CD8-positive, alpha-beta memory T cell (primary cell): ENCODE results near the gene UGT1A5. TPM values are rescaled to one million over a fixed set of nuclear protein-coding genes. Genes with fewer than 3 reads are reported as not detected.

Source experiments
- CTCF ChIA-PET: fragments of 350-600 bp; sonication (Branson Sonifier 250); formaldehyde crosslinking; loops from one replicate; lab custom pipeline; 2021; ENCODE audit warnings: antibody characterized with exemption; lab: Charles Lee
- POLR2A ChIA-PET: fragments of 350-600 bp; sonication (Branson Sonifier 250); formaldehyde crosslinking; loops from one replicate; lab custom pipeline; 2021; ENCODE audit warnings: antibody characterized with exemption; lab: Charles Lee
- DNase-seq, 5 donors: peaks; one replicate each; pipeline versions ENCODE4 v3.0.0 to v3.0.0-alpha.2; 2020 to 2022; ENCODE audit warnings: mixed read lengths in 1 of 5
- H3K27ac ChIP-seq: one replicate; pipeline ENCODE4 v1.7.0; 2013; ENCODE audit warnings: low read depth, mild to moderate bottlenecking, low read length, moderate library complexity
- H3K27me3 ChIP-seq: 2 replicates; pipeline ENCODE4 v1.7.0; 2013; ENCODE audit warnings: low read length, mild to moderate bottlenecking; ENCODE audit not compliant: insufficient read depth, poor library complexity, severe bottlenecking
- H3K36me3 ChIP-seq: 2 replicates; pipeline ENCODE4 v1.7.0; 2013; ENCODE audit warnings: mild to moderate bottlenecking, low read length, moderate library complexity; ENCODE audit not compliant: insufficient read depth
- H3K4me1 ChIP-seq: 2 replicates; pipeline ENCODE4 v1.7.0; 2013; ENCODE audit warnings: mild to moderate bottlenecking, low read length, moderate library complexity; ENCODE audit not compliant: insufficient read depth
- H3K4me3 ChIP-seq: 2 replicates; pipeline ENCODE4 v1.7.0; 2013; ENCODE audit warnings: mild to moderate bottlenecking, low read length
- H3K9me3 ChIP-seq: 2 replicates; pipeline ENCODE4 v1.7.0; 2013; ENCODE audit warnings: mild to moderate bottlenecking, low read length
- H3K27ac Mint-ChIP-seq, 8 donors: one replicate each; pipeline ENCODE4 v1.8.0; 2020 to 2021; ENCODE audit warnings: mixed read lengths in 8 of 8, mild to moderate bottlenecking in 6 of 8, inconsistent platforms in 3 of 8, moderate library complexity in 3 of 8
- H3K27me3 Mint-ChIP-seq, 2 donors: one replicate each; pipeline ENCODE4 v1.8.0; 2020 to 2021; ENCODE audit warnings: mixed read lengths in 2 of 2, mild to moderate bottlenecking in 1 of 2, moderate library complexity in 1 of 2
- H3K36me3 Mint-ChIP-seq, 3 donors: one replicate each; pipeline ENCODE4 v1.8.0; 2020 to 2021; ENCODE audit warnings: mixed read lengths in 3 of 3, inconsistent platforms in 1 of 3, mild to moderate bottlenecking in 1 of 3
- H3K4me1 Mint-ChIP-seq, 3 donors: one replicate each; pipeline ENCODE4 v1.8.0; 2020 to 2021; ENCODE audit warnings: mixed read lengths in 3 of 3, inconsistent platforms in 1 of 3, mild to moderate bottlenecking in 1 of 3
- H3K4me3 Mint-ChIP-seq, 7 donors: one replicate each; pipeline ENCODE4 v1.8.0; 2020 to 2021; ENCODE audit warnings: mixed read lengths in 7 of 7, mild to moderate bottlenecking in 6 of 7, moderate library complexity in 4 of 7, inconsistent platforms in 2 of 7
- H3K9me3 Mint-ChIP-seq, 5 donors: one replicate each; pipeline ENCODE4 v1.8.0; 2020 to 2022; ENCODE audit warnings: mixed read lengths in 5 of 5, mild to moderate bottlenecking in 3 of 5, moderate library complexity in 2 of 5, inconsistent platforms in 1 of 5
- polyA plus RNA-seq: library from polyadenylated mRNA; unstranded; fragments of 300-500 nt; fragmentation: Illumina TruSeq; gene quantifications from one replicate; pipeline ENCODE4 v1.2.3, GENCODE V29; 2021
- total RNA-seq, 2 experiments: library from RNA; stranded (reverse); gene quantifications; one replicate each; pipeline ENCODE4 v1.2.3, GENCODE V29; 2021

UGT1A5 gene
- total and polyA plus RNA-seq, 3 experiments from 2014 or later: not detected

DNA sequence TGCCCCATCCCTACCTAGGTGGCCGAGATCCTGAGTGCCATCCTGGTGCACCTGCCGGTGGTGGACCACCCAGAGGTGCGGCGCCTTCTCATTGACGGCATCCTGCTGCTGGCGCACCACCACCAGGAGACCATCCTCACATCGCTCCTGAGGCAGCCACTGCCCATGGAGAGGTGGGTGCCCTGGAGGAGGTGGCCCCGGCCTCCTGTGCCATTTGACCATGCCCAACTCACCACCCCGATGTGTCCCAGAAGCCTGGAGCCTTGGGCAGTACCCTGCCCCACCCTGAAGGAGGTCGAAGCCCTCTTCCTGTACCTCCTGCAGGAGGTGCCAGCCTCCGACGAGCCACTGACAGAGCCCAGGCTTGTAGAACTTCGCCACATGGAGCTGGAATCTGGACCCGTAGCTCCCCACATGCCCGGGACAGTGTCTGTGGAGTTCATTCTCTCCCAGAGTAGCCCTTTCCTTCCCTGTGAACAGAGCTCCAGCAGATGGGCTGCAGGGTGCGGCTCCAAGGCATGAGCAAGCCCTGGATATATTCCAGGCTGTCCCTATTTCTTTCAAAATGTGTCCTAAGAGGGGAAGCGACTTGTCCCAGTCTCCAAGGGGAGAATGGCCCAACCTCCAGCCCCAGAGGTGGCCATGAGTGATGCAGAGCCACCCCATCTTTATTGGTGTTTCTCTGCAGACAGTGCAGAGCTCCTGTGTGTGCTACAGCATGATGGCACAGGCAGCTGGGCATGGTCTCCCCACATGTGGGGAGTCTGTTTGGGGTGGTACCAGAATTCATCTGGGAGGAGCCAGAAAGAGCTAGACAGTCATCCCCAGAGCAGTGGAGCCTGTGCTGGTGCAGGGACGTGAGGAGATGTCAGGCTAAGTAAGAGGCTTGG is 107.4 kb downstream of the UGT1A5 start:
- H3K27me3 ChIP-seq: no peaks in the 10 kb centered on the region
- Mint-ChIP-seq H3K27me3 (peaks cover 3 to 32% of the 10 kb centered on the region in 2 donors), H3K4me3 (no peak overlapping the region), H3K36me3 (no peaks in the 10 kb centered on the region), H3K9me3 (no peaks in the 10 kb centered on the region), H3K27ac (no peak overlapping the region), H3K4me1 (no peaks in the 10 kb centered on the region)
- H3K4me3 ChIP-seq: no peak overlapping the region
- ChIA-PET CTCF (no interaction called here), POLR2A (no interaction called here)
- DNase-seq: peak in 1 of 5 donors; percentile 37
- H3K9me3 ChIP-seq: no peaks in the 10 kb centered on the region
- H3K27ac ChIP-seq: no peak overlapping the region
- no peaks in the 10 kb centered on the region for H3K4me1 ChIP-seq
- H3K36me3 ChIP-seq: no peaks in the 10 kb centered on the region

GRCh38 chr2:233820774-233821105 is 108.0 kb downstream of the UGT1A5 start:
- Mint-ChIP-seq H3K4me1 (no peaks in the 10 kb centered on the region), H3K9me3 (peaks cover 0 to 2% (median 0%) of the 10 kb centered on the region in 5 donors), H3K27ac (no peak overlapping the region), H3K36me3 (no peaks in the 10 kb centered on the region), H3K27me3 (peaks cover 3 to 37% of the 10 kb centered on the region in 2 donors), H3K4me3 (no peak overlapping the region)
- Histone ChIP-seq H3K4me3 (no peak overlapping the region), H3K4me1 (no peaks in the 10 kb centered on the region), H3K36me3 (no peaks in the 10 kb centered on the region), H3K27ac (no peak overlapping the region), H3K27me3 (no peaks in the 10 kb centered on the region), H3K9me3 (no peaks in the 10 kb centered on the region)
- ChIA-PET POLR2A (no interaction called here), CTCF (no interaction called here)
- no peak for DNase-seq

DNA sequence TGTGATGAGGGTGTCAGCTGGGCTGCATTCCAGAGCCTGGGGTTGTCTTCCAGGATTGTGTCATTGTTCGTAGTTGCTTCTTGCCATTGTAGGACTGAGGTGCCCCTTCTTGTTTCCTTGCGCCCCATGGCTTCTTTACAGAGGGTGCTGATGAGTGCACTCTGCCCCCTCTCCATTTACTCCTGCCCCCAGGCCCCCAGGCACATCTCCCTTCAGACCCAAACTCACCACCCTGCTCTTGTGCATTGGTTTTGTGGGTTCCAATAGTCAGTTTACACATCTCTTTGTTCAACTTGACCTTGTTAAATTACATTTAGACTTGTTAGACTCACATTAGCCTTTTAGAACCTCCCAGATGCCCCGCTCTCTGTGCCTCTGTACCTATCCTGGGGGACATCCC is 108.5 kb downstream of the UGT1A5 start:
- Histone ChIP-seq H3K4me1 (no peaks in the 10 kb centered on the region), H3K36me3 (no peaks in the 10 kb centered on the region), H3K27me3 (no peaks in the 10 kb centered on the region), H3K9me3 (no peaks in the 10 kb centered on the region), H3K4me3 (no peak overlapping the region), H3K27ac (no peak overlapping the region)
- Mint-ChIP-seq H3K27me3 (peaks cover 4 to 35% of the 10 kb centered on the region in 2 donors), H3K27ac (no peak overlapping the region), H3K4me1 (no peaks in the 10 kb centered on the region), H3K9me3 (peaks cover 0 to 2% (median 0%) of the 10 kb centered on the region in 5 donors), H3K4me3 (no peak overlapping the region), H3K36me3 (no peaks in the 10 kb centered on the region)
- ChIA-PET CTCF (no interaction called here), POLR2A (no interaction called here)
- peak in 1 of 5 donors; percentile 18 for DNase-seq

DNA sequence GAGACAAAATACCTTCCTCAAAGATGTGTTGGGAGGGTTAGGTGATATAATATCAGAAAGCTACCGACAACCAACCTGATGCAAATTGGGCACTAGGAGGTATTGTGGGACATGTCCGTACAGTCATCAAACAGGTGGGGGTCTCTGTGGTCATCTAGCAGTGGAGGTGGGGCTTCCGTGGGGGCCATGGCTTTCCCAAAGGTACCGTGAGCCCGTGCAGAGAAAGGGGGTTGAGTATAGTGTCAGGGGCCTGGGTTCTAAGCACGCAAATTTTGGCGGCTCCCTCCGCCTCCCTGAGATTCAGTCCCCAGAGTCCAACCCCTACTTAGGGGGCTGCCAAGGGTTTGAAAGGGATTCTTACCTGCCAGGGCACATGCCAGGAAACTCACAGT is 109.0 kb downstream of the UGT1A5 start:
- H3K27me3 ChIP-seq: no peaks in the 10 kb centered on the region
- H3K27ac Mint-ChIP-seq: no peak overlapping the region
- H3K27me3 Mint-ChIP-seq: peaks cover 6 to 32% of the 10 kb centered on the region in 2 donors
- H3K4me3 ChIP-seq: no peak overlapping the region
- H3K4me3 Mint-ChIP-seq: no peak overlapping the region
- ChIA-PET POLR2A (no interaction called here), CTCF (no interaction called here)
- no peak for DNase-seq
- no peaks in the 10 kb centered on the region for H3K4me1 Mint-ChIP-seq
- H3K36me3 Mint-ChIP-seq: no peaks in the 10 kb centered on the region
- no peak overlapping the region for H3K27ac ChIP-seq
- no peaks in the 10 kb centered on the region for H3K4me1 ChIP-seq
- H3K9me3 ChIP-seq: no peaks in the 10 kb centered on the region
- peaks cover 0 to 2% (median 0%) of the 10 kb centered on the region in 5 donors for H3K9me3 Mint-ChIP-seq
- no peaks in the 10 kb centered on the region for H3K36me3 ChIP-seq

GRCh38 chr2:233822101-233822771 is 109.5 kb downstream of the UGT1A5 start:
- no peaks in the 10 kb centered on the region for H3K4me1 ChIP-seq
- H3K4me3 Mint-ChIP-seq: no peak overlapping the region
- H3K4me3 ChIP-seq: no peak overlapping the region
- peaks cover 6 to 29% of the 10 kb centered on the region in 2 donors for H3K27me3 Mint-ChIP-seq
- POLR2A ChIA-PET: no interaction called here
- no peaks in the 10 kb centered on the region for H3K27me3 ChIP-seq
- H3K36me3 ChIP-seq: no peaks in the 10 kb centered on the region
- peaks cover 0 to 2% (median 0%) of the 10 kb centered on the region in 5 donors for H3K9me3 Mint-ChIP-seq
- no peaks in the 10 kb centered on the region for H3K4me1 Mint-ChIP-seq
- CTCF ChIA-PET: no interaction called here
- no peak overlapping the region for H3K27ac ChIP-seq
- no peaks in the 10 kb centered on the region for H3K36me3 Mint-ChIP-seq
- H3K9me3 ChIP-seq: no peaks in the 10 kb centered on the region
- H3K27ac Mint-ChIP-seq: no peak overlapping the region
- peak in 1 of 5 donors; percentile 39 for DNase-seq

Other genes with a start within 250 kb of the UGT1A5 start
- 10 to 100 TPM; 13.3 to 14.8 TPM for gene USP40, start 146.1 kb upstream of the UGT1A5 start, total RNA-seq
- 5.4 TPM for gene USP40, start 146.1 kb upstream of the UGT1A5 start, polyA plus RNA-seq
- not detected for gene UGT1A8, start 95.3 kb upstream of the UGT1A5 start, total RNA-seq
- not detected for gene UGT1A8, start 95.3 kb upstream of the UGT1A5 start, polyA plus RNA-seq
- not detected for gene UGT1A10, start 76.5 kb upstream of the UGT1A5 start, total RNA-seq
- not detected for gene UGT1A10, start 76.5 kb upstream of the UGT1A5 start, polyA plus RNA-seq
- not detected for gene UGT1A9, start 41.0 kb upstream of the UGT1A5 start, total RNA-seq
- gene UGT1A9, start 41.0 kb upstream of the UGT1A5 start, polyA plus RNA-seq: not detected
- gene UGT1A7, start 31.0 kb upstream of the UGT1A5 start, total RNA-seq: not detected
- gene UGT1A7, start 31.0 kb upstream of the UGT1A5 start, polyA plus RNA-seq: not detected
- gene UGT1A6, start 20.0 kb upstream of the UGT1A5 start, total RNA-seq: not detected
- gene UGT1A6, start 20.0 kb upstream of the UGT1A5 start, polyA plus RNA-seq: not detected
- gene UGT1A4, start 5.8 kb downstream of the UGT1A5 start, total RNA-seq: not detected
- not detected for gene UGT1A4, start 5.8 kb downstream of the UGT1A5 start, polyA plus RNA-seq
- gene UGT1A3, start 16.1 kb downstream of the UGT1A5 start, total RNA-seq: not detected
- not detected for gene UGT1A3, start 16.1 kb downstream of the UGT1A5 start, polyA plus RNA-seq
- gene UGT1A1, start 47.4 kb downstream of the UGT1A5 start, total RNA-seq: not detected
- not detected for gene UGT1A1, start 47.4 kb downstream of the UGT1A5 start, polyA plus RNA-seq
- gene MROH2A, start 65.4 kb downstream of the UGT1A5 start, total RNA-seq: not detected
- gene MROH2A, start 65.4 kb downstream of the UGT1A5 start, polyA plus RNA-seq: not detected
- 10 to 100 TPM; 37.9 to 41.2 TPM for gene HJURP, start 141.6 kb downstream of the UGT1A5 start, total RNA-seq
- gene HJURP, start 141.6 kb downstream of the UGT1A5 start, polyA plus RNA-seq: not detected
- not detected for gene TRPM8, start 204.5 kb downstream of the UGT1A5 start, total RNA-seq
- gene TRPM8, start 204.5 kb downstream of the UGT1A5 start, polyA plus RNA-seq: not detected